ENCODE data around the gene GAA.

The GAA gene

DNA sequence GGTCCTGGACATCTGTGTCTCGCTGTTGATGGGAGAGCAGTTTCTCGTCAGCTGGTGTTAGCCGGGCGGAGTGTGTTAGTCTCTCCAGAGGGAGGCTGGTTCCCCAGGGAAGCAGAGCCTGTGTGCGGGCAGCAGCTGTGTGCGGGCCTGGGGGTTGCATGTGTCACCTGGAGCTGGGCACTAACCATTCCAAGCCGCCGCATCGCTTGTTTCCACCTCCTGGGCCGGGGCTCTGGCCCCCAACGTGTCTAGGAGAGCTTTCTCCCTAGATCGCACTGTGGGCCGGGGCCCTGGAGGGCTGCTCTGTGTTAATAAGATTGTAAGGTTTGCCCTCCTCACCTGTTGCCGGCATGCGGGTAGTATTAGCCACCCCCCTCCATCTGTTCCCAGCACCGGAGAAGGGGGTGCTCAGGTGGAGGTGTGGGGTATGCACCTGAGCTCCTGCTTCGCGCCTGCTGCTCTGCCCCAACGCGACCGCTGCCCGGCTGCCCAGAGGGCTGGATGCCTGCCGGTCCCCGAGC, 17.9 kb downstream of the GAA start:
- DNase-seq = no peak

DNA sequence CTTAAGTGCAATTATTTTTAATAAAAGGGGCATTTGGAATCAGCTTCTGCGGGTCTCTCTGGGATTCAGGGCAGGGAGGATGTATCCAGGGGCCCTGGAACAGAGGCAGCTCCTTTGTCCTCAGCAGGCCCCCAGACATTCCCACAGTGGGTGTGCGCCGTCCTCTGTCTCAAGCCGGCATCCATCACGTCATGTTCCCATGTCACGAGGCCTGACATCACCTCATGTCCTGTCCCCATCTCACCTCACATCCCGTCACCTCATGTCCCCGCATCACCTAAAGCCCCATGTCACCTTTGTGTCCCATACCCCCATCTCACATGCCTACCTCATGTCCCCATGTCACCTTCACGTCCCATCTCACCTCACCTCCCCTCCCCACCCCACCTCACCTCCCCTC, 18.5 kb downstream of the GAA start:
- no peak for DNase-seq

DNA sequence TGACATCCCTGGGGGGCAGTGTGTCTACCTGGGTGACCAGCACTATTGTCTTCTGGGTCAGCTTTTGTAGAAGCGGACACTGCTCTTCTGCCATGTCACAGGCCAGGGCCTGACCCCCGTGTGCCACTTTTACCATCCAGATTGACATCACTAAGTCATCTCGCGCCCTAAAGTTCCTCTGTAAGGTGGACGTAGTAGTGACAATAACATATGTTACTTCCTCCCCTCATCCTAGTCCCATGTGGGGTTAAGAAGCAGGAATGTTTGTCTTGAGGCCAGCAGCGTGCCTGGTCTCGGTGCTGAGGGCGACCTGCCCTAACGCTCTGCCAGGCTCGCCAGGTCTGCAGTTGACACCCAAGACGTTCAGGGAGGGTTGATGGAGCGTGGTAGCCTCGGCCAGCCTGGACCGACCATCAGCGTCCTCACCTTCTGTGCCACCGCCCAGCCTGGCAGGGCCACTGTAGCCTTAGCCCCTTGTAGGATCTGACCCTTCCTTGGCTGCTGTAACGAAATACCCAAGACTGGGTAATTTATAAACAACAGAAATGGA, 20.7 kb downstream of the GAA start:
- no peak for DNase-seq

DNA sequence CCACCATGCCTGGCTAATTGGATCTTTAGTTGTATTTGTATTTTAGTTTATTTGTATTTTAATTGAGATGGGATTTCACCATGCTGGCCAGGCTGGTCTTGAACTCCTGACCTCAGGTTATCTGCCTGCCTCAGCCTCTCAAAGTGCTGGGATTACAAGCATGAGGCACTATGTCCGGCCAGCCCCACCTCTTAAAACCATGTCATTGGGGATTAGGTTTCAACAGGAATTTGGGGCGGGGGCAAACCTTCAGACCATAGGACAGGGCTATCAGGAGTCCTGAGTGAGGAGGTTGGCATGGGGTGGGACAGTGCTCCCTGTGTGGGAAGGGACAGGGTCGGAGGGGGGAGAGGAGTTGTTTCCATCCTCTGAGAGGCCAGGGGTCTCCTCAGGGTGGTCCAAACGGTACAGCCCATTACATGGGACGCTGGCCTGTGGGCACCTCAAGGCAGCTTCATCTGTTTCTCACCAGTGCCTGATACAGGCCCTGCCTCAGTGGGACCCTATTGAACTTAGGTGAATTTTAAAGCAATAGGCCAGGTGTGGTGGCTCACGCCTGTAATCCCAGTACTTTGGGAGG, 21.6 kb downstream of the GAA start:
- DNase-seq = no peak

DNA sequence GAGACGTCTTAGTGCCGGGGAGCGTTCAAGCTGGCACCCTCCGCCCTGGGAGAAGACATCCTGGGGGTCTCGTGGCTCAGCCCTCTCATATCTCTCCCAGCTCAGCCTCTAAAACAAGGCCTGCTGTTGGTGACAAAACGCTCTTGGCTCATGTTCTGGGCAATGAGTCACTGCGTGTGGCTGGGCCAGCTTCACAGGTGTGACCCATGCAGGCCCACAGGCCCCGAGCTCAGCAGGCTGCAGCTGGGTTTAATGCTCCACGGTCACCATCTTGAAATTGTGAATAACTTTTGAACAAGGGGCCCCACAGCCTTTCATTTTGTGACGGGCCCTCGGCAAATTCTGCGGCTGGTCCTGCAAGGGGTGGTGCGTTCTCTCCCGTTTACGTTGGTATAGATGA, 22.4 kb downstream of the GAA start:
- no peak for DNase-seq

DNA sequence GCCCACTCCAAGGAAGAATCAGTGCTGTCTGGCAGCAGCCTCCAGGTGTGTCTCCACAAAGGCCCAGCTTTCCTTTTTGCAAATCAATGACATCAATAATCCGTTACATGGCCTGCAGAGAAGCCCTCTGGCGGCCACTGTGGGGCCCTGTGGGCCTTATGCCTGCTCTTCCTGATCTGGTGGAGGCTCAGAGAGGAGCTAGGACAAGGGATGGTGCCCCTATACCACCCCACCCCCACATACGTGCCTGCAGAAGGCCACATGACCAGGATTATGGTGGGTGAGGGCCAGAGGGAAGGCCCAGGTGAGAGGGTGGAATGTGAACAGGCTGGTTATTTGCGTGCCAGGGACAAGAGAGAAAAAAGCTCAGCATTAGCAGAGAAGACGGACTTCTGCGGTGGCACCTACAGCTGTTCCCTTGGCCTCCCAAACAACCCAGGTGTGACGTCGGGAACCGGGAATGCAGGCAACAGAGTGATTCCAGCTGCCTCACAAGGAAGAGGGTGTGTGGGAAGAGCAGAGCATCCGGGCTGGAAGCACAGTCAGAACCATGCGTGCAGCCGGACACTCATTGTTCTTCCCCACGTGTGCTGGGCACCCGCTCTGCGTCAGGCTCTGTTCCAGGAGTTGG, 23.1 kb downstream of the GAA start:
- DNase-seq = no peak

DNA sequence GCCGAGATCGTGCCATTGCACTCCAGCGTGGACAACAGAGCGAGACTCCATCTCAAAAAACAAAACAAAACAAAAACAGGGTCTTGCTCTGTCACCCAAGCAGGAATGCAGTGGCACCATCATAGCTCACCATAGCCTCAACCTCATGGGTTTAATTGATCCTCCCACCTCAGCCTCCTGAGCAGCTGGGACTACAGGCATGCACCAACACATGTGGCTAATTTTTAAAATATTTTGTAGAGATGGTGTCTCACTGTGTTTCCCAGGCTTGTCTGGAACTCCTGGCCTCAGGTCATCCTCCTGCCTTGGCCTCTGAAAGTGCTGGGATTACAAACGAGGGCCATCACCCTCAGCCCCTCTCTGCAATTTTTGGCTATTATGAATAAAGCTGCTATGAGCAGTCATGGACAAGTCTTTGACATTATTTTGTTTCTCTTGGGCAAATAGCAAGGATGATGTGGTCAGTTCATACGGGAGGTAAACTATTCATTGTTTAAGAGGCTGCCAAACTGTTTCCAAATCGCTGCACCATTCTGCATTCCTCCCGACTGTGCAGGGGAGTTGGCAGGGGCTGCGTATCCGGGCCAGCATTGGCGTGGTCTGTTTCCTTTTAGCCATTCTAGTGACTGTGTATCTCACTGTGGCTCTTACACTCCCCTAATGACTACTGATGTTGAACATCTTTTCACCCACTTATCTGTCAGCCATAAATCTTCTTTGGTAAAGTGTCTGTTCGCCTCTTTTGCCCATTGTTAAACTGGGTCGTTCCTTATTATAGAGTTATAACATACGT, 24.5 kb downstream of the GAA start:
- no peak for DNase-seq

DNA sequence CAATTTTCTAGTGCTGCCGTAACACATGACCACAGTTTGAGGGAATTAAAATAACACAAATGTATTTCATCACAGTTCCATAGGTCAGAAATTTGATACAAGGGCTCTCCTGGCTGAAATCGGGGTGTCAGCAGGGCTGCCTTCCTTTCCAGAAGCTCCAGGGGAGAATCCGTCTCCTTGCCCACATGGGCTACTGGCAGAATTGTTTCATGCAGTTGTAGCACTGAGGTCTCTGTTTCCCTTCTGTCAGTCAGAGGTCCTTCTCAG, 25.0 kb downstream of the GAA start:
- no peak for DNase-seq

DNA sequence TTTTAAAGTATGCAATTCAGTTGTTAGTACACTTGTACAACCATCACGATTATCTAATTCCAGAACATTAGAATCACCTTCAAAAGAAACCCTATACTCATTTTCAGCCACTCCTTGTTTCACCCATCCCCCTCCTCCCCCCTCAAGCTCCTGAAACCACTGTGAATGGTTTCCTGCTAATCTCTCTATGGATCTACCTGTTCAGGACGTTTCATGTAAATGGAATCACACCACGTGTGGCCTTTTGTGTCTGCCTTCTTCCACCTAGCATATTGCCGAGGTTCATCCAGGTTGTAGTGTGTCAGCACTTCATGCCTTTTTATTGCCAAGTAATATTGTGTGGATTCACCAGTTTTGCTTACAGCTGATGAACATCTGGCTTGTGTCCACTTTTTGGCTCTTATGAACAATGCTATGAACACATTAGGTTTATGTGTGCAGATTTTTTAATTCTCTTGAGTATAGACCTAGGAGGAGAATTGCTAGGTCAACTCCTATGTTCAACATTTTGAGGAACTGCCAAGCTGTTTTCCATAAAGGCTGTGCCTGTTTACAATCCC, 27.7 kb downstream of the GAA start:
- DNase-seq = no peak

DNA sequence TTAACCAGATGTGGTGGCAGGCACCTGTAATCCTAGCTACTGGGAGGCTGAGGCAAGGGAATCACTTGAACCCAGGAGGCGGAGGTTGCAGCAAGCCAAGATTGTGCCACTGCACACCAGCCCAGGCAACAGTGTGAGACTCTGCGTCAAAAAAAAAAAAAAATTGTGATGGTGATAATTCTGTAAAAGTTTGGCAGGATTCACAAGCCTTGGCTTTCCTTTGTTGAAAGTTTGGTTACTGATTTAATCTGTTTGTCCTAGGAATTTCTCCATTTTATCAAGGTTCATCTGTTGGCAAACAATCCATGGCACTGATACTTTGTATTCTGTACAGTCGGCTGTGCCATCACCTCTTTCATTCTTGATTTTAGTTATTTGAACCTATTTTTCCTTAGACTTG, 29.6 kb downstream of the GAA start:
- no peak for DNase-seq

DNA sequence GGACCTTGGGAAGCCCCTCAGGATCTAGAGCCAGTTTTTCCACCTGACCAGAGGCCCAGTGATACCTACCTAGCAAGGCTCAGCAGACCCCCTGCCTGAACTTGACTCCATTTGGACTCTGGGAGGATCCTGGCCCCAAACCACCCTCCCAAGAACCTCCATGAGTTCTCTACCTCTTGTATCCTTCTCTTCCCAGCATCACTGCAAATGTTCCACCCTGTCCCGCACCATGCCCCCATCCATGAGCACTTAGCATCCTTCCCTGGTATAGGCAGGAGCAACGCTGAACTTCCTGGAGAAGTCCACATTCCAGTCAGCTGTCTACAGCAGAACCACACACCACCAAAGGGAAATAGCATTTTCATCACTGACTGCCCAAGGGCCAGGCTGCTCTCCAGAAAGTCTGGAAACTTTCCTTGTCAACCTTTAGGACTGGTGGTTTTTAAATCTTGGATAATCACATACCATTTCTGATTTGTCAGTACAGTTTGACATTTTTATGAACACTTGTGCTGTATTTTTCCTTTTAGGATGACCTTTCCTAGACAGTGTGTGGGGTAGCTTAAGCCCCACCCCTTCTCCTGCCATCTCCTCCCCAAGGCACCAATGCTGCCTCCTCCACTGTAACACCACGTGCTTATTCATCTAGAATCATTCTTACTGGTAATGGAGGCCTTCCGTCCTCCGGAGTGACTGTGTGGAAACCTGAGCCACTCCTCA, 31.7 kb downstream of the GAA start:
- no peak for DNase-seq

DNA sequence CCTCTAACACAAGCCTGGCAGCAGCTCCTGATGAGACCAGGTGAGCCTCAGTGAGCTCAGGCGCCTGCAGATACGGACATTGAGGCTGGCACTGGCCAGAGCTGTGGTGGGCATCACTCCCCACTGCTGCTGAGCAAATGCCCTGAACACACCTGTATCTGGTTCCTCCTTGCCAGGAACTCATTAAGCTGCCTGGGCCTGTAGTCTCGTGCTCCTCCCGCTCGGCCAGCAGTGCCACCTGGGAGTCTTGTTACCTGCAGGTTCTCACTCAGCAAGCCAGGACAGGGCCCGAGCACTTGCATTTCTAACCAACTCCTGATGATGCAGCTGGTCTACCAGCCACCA, 32.2 kb downstream of the GAA start:
- no peak for DNase-seq

DNA sequence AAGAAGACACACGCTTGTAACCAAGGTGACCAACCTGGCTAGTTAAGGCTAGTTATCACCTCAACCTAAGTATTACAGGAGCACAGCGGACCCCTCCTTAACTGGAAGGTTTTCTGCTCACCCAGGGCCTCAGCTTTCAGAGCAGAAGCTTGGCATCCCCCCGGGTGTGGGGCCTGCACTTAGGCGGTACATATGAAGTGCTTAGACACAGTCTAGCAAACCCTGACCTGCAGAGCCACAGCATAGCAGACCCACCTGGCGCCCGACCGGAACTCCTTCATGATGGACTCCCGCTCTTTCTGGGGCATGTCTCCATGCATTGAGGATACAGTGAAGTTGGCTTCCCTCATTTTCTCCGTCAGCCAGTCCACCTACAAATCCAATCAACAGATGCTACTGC, 35.8 kb downstream of the GAA start:
- no peak for DNase-seq

DNA sequence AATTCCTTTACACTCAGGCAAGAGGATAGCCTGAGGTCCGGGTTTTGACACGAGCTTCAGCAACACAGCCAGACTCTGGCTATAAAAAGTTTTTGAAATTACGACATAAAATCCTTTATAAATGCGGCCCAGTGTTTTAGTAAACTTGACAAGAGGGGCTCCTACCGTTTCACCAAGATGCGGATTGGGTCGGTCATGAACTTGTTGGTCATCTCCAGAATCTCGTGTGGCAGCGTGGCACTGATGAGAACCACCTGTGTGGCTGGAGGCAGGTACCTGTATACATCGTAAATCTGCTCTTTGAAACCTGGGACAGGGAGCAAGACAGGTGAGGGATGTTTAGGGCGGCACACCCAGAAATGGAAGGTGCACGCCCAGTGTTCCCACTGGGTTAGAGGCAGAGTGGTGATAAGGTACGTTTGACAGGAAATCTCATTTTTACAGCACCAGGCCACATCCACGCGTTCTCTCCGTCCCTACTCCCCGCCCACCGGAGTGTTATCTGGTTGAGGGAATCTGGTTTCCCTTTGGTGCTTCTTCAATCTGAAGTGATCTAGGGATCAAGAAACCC, 37.6 kb downstream of the GAA start:
- no peak for DNase-seq

DNA sequence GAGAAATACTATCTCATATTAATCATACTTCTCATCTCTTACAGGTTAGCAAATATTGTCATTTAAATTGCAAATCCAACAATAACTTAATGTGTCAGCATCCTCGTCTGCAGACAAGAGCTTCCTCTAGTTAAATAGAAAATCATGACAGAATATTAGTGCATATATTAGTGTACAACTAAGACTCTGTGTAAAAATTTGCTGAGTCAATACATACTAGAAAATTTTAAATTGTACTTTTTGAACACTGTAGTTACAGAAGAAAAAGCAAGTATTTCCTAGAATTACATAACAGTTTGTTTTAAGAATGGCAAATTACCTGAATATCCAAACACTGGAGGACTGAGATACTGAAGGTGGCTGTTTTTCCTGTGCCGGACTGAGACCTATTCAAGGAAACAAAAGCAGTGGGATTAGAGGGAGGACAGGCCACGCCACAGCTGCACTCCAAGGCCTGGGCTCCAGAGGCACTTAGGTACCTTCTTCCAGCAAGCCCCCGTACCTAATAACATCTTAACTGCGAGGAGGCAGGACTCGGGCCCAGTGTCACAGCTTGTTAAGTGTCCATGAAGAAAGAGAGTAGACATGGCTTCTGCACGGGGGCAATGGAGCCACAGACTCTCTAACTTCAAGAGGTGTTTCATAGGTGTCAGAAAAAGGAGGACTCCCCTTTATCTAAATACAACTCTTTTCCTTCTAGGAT, 40.2 kb downstream of the GAA start:
- DNase-seq = no peak

DNA sequence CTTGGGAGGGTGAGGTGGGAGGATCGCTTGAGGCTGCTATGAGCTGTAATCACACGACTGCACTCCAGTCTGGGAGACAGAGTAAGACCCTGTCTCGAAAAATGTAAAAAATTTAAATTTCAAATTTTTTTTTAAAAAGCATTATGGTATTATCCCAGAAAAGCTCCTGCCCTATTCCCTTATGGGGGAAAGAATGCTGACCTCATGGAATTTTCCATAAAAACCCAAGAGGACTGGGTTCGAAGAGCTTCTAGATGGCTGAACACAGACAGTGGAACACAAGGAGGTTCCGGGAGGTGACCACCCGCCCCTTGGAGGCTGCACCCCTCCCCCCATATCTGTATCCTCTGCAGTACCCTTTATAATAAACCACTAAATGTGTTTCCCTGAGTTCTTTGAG, 41.5 kb downstream of the GAA start:
- DNase-seq = no peak

DNA sequence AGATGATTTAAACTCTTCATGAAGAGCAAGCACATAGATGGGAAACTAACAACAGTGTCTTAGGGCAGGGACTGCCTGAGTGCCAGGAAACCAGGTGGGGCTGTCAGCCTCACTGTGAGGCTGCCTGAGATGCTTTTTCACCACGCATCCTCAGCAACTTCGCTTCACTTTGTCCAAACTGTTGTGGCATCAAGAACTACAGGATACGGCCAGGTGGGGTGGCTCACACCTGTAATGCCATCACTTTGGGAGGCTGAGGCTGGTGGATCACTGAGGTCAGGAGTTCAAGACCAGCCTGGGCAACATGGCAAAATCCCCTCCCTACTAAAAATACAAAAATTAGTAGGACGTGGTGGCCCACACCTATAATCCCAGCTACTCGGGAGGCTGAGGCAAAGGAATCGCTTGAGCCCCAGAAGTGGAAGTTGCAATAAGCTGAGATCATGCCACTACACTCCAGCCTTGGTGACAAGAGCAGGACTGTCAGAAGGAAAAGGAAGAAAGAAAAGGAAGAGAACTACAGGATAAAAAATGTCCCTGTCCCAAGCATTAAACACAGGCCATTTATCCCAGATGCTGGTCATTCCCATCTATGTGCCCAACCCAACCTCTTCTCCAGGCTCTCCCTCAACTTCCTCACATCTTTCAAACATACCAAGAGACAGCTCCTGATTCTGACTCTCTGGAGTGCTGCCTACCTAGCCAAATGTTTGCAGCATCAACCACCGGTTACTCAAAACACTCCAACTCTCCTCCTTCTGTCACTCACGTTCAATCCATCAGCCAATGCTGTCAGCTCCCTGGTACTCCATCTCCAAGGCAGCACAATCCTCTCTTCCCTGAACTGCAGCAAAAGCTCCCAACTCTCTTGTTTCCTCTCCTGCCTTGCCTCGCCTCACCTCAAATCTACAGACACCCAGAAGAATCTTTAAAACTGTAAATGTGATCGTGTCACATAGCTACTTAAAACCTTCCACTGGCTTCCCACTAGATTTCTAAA, 44.0 kb downstream of the GAA start:
- no peak for DNase-seq

DNA sequence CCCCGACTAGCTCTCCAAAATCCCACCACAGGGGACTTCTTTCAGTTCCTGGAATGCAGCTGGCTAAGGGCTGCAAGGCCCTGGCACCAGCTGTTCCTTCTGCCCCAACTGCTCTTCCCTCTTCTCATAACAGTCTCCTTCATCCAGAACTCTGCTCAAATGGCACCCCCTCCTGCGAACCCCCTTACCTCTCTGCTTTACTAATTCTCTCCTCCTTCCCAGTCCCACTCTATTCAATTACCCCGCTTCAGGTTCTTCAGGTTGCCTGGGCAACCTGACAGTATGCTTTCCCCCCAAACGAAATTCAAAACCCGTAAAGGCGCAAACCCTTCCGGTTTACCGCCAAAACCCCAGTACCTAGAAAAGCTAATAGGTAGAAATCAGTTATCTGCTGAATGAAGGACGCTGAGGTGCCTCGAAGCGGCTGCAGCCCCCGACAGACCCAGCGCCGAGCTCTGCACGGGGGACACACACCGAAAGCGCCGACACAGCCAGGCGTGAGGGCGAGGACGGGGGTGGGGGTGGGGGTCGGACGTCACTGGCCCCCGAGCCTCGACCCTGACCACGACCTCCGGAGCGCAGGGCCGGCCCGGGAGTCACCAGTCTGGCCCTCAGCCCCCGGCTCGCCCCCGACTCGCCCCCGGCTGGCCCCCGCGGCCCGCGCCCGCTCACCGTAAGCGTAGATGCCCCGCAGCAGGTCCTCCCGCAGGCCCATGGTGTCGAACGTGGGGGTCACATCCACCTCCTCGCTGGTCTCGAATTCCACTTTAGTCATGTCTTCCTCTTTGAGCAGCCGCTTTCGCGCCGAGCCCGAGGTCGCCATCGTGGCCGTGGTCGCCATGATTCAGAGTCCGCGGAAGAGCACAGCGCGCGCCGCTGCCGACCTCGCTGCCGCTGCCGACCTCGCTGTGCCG, 45.0 kb downstream of the GAA start:
- no peak for DNase-seq

DNA sequence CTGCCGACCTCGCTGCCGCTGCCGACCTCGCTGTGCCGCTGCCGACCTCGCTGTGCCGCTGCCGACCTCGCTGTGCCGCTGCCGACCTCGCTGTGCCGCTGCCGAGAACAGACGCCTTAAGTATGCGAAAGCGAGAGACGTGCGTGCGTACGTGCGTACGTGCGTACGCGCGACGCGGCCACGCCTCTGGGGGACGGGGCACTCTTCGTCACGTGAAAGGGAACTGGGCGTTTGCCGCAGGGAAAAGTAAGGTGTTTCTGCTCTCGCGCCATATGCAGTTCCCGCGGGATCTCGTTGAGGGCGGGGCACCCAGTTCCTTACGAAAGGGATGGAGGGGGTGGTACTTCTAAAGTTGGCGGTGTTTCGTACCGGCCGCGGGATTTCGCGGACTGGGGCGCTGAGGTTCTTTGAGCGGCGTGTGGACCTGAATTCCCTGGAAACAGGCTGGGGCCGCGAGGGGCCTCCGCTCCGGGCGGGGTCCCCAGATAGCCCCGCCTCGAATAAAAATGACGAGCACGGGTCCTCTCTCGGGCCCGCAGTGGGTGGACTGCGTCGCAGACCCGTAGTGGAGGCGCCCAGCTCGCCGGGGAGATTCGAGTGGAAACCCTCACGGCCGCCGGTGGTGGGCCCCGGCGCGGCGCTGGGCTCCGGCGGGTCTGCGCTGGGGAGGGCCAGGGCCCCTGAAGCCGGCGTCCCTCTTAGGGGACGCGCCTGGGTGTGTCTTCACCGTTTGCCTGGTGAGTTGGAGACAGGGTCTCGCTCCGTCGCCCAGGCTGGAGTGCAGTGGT, 45.8 kb downstream of the GAA start, which contains the start of gene EIF4A3:
Gene EIF4A3 (minus strand): TSS at position 94 of the 788 bp plus-strand sequence. CDS start 167 bp downstream, outside the sequence.
- DNase-seq = peak; percentile 96

Data from NCI-H2081 treated with DMSO at 0.1 percent for 48 hours (cell line).